Omental fat pad (tissue), 4 donors: ENCODE measurements around the gene PKIG. TPM values are rescaled to one million over a fixed set of nuclear protein-coding genes. Genes with fewer than 3 reads are reported as not detected.

Experiments
- ATAC-seq: fragments of 150-250 bp; one replicate; pipeline ENCODE4 v1.9.1; 2016; ENCODE audit warnings: mild to moderate bottlenecking, moderate library complexity; ENCODE audit not compliant: low FRiP score
- DNase-seq: peaks from one replicate; pipeline ENCODE4 v3.0.0-alpha.2; 2019; ENCODE audit warnings: low spot score
- CTCF ChIP-seq, 3 donors: fragments of 450-650 bp; IDR thresholded peaks; one replicate each; pipeline ENCODE4 v1.5.1; 2016 to 2017; ENCODE audit warnings: antibody characterized with exemption in 3 of 3, mild to moderate bottlenecking in 3 of 3, moderate library complexity in 2 of 3
- total RNA-seq, 4 donors: library from RNA; depleted of rRNA; stranded (reverse); fragments of >200 nt; gene quantifications; one replicate each; pipeline ENCODE4 v1.1.0, GENCODE V29; 2016

PKIG gene
- total RNA-seq, 4 donors from 2014 or later, result 90.8 to 133 (median 118) TPM

GRCh38 chr20:44616604-44616964 is 34.2 kb downstream of the PKIG start:
- ATAC-seq (no peak), DNase-seq (no peak)

GRCh38 chr20:44618318-44618731 is 35.9 kb downstream of the PKIG start:
- TF ChIP-seq CTCF (IDR thresholded peaks at IDR 0.05), result no peak
- DNase-seq, result no peak
- ATAC-seq, result no peak

More at GRCh38 chr20:44616604-44616964, 34.2 kb downstream of the PKIG start:
- TF ChIP-seq CTCF (IDR thresholded peaks at IDR 0.05), result no peak

GRCh38 chr20:44619294-44619693 is 36.9 kb downstream of the PKIG start:
- DNase-seq (no peak), ATAC-seq (no peak)
- no peak for TF ChIP-seq CTCF (IDR thresholded peaks at IDR 0.05)

- ATAC-seq (no peak), DNase-seq (no peak)
- no peak for TF ChIP-seq CTCF (IDR thresholded peaks at IDR 0.05)
These were observed 37.7 kb downstream of the PKIG start for GRCh38 chr20:44620030-44620429.

GRCh38 chr20:44621325-44621724 is 38.9 kb downstream of the PKIG start:
- TF ChIP-seq CTCF (IDR thresholded peaks at IDR 0.05), result no peak
- ATAC-seq (no peak), DNase-seq (no peak)

- no peak for ATAC-seq
- no peak for DNase-seq
- TF ChIP-seq CTCF (IDR thresholded peaks at IDR 0.05), result no peak
These were observed 39.6 kb downstream of the PKIG start for GRCh38 chr20:44621939-44622338.

- ATAC-seq (no peak), DNase-seq (no peak)
- no peak for TF ChIP-seq CTCF (IDR thresholded peaks at IDR 0.05)
These were observed 40.3 kb downstream of the PKIG start for GRCh38 chr20:44622501-44623270.
